D721Med (cell line): ENCODE results near the gene KRTAP9-7.

ENCODE experiments used
- DNase-seq: peaks from one replicate; pipeline ENCODE4 v3.0.0; 2011; ENCODE audit warnings: low spot score; ENCODE audit not compliant: insufficient read length
- FAIRE-seq: peaks from 2 replicates; lab custom pipeline; 2011; peaks lifted over from hg19 to GRCh38; lab: Jason Lieb, UNC
- TF ChIP-seq, protein P1 (sequence below): IDR thresholded peaks from 2 replicates; pipeline ENCODE4 v1.5.1; 2012; ENCODE audit warnings: mild to moderate bottlenecking, control low read depth; ENCODE audit not compliant: insufficient read depth; ENCODE audit errors: missing control alignments

KRTAP9-7 gene

DNA sequence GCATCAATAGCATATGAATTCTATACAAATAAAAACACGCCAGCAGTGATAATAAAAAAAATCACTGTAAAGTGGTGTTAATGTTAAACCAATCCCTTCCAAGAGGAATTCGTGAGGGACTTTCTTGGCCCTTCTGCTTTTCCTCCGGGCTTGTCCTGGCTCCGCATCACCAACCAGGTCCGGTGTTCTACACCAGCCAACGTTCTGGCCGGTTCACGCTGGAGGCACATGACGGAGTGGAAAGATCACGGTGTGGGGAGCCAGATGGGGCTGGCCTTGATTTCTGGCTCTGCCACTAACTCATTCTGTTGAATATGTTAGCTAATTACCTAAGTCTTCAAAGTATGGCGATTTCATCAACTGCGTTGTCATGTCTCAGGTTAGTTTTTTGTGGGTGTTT is 28.6 kb downstream of the KRTAP9-7 start:
- no peak for FAIRE-seq
- DNase-seq, result no peak
- TF ChIP-seq, protein P1, sequence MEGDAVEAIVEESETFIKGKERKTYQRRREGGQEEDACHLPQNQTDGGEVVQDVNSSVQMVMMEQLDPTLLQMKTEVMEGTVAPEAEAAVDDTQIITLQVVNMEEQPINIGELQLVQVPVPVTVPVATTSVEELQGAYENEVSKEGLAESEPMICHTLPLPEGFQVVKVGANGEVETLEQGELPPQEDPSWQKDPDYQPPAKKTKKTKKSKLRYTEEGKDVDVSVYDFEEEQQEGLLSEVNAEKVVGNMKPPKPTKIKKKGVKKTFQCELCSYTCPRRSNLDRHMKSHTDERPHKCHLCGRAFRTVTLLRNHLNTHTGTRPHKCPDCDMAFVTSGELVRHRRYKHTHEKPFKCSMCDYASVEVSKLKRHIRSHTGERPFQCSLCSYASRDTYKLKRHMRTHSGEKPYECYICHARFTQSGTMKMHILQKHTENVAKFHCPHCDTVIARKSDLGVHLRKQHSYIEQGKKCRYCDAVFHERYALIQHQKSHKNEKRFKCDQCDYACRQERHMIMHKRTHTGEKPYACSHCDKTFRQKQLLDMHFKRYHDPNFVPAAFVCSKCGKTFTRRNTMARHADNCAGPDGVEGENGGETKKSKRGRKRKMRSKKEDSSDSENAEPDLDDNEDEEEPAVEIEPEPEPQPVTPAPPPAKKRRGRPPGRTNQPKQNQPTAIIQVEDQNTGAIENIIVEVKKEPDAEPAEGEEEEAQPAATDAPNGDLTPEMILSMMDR, result no peak

DNA sequence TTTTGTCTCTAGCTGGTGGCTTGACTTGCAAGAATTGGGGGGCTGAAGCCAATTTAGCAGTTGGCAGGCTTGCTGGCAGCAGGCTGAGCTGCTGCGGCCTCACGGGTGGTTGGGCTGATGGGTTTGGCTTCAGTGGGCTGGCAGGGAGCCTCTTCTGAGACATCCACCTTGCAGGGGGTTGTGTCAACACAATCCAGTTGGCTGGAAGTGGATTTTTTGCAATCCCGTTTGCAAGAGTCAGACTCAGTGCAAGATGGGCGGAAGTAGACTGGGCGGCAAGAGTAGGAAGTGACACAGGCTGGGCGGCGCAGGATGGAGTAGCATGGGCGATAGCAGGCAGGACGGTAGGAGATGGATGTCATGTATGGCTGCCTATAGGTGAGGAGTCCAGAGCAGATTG is 32.1 kb downstream of the KRTAP9-7 start:
- no peak for DNase-seq
- TF ChIP-seq, protein P1, result no peak
- no peak for FAIRE-seq

DNA sequence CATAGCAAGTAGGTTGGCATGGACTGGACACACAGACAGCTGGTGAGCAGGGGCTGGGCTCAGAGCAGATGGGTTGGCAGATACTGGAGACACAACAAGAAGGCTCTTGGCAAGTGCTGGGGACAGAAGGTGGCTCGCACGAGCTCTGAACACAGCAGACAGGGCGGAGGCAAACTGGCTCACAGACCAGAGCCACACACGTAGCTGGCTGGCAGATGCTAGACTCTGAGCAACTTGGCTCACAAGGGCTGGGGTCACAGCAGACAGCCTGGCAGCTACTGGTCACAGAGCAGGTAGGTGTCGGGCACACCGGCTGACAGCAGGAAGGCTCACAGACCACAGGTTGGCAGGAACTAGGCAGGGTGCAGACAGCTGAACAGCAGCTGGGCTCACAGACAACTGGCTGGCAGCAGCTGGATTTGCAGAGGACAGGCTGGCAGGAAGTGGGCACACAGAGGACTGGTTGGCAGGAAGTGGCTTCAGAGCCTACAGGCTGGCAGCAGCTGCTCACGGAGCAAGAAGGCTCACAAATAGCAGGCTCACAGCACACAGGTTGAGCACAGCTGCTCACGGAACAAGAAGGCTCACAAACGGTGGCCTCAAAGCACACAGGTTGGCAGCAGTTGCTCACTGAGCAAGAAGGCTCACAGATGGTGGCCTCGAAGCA is 32.9 kb downstream of the KRTAP9-7 start:
- DNase-seq (no peak), FAIRE-seq (no peak)
- TF ChIP-seq, protein P1, result no peak

DNA sequence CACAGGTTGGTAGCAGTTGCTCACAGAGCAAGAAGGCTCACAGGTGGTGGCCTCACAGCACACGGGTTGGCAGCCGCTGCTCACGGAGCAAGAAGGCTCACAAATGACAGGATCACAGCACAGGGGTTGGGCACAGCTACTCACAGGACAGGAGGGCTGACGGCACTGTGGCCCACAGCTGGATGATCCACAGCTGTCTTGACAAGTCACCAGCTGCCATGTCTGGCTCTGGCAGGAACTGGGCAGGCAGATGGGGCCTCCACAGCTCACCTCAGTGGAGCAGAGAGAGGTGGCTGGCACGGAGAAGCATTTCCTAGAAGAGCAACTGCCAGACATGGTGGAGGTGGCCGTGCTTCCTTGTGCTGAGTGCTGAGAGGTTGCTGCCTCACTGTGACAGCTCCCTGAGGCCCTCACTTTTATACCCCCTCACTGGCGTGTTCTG is 33.4 kb downstream of the KRTAP9-7 start, which contains the start of gene KRTAP16-1:
Gene KRTAP16-1, minus strand, starts transcription at position 392 of the 442 bp plus-strand sequence. Its CDS starts 56 bp downstream, at position 336.
- FAIRE-seq (no peak), DNase-seq (no peak)

DNA sequence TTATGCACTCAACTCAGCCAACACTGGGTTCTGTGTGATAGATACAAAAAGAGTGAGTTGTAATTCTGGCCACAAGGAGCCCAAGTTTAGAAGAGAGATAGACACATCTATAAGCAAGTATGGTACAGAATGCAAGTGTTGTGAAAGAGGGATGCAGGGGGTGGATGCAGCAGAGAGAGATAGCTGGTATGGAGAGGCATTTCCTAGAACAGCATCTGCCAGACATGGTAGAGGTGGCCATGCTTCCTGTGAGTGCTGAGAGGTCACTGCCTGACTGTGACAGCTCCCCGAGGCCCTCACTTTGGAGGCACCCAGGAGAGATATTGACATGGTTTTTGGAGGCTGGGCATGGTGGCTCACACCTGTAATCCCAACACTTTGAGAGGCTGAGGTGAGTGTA is 35.6 kb downstream of the KRTAP9-7 start:
- FAIRE-seq (no peak), DNase-seq (no peak)
- TF ChIP-seq, protein P1, result no peak

More for the DNA sequence above, 33.4 kb downstream of the KRTAP9-7 start, which contains the start of gene KRTAP16-1:
- TF ChIP-seq, protein P1, result no peak

DNA sequence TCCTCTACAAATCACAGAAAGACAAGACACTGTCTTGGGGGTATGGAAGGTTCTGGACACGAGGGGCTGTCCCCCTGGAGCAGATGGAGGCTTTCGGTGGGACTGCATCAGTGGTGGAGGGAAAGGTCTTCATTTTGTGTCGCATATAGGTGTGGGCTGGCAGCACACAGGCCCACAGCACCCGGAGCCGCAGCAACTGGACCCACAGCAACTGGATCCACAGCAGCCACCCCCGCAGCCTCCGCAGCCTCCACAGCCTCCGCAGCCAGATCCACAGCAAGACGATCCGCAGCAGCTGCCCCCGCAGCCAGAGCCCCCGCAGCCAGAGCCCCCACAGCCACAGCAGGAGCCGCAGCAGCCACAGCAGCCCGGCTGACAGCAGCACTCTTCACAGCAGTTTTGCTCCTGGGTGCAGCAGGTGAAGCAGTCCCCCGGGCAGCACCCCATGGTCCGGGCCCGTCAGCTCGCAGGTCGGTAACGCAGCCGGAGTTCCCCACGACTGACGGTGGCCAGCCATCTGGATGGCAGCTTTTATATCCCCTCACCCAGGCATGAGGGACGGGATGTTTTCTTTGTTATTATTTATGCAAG is 39.8 kb downstream of the KRTAP9-7 start, which contains the start of gene KRTAP17-1:
Gene KRTAP17-1, minus strand, starts transcription at position 507 of the 591 bp plus-strand sequence. Its CDS starts 60 bp downstream, at position 447.
- no peak for DNase-seq
- TF ChIP-seq, protein P1, result no peak
- FAIRE-seq, result no peak
